Superior temporal gyrus (tissue), 1 donor: ENCODE data around the gene ATAD1.
"Not testable (repeated sequence)": the region's sequence is repeated elsewhere in the genome, so short reads cannot be mapped to it uniquely, and the experiment has no call there.

Source experiments
- DNase-seq: peaks from one replicate; pipeline ENCODE4 v3.0.0-alpha.2; 2016; ENCODE audit errors: extremely low spot score

ATAD1 gene

GRCh38 chr10:87846711-87847110 is 28.7 kb upstream of the ATAD1 start:
- not testable (repeated sequence) for DNase-seq

DNA sequence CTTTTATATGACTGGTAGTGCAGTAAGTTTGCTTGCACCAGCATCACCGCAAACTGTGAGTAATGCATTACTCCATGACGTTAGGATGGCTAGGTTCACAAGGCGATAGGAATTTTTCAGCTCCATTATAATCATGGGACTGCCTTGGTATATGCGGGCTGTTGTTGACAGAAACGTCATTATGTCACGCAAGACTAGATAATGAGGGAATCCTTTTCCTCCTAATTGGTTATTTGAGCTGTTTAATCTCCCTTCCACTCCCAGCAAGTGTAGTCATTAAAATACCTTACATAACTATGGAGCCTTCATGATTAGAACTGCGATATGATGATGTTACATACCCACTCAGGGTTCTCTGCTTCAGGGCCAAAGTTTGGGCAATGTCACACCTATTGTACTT is 28.0 kb upstream of the ATAD1 start:
- DNase-seq, result no peak

GRCh38 chr10:87845624-87845998 is 27.6 kb upstream of the ATAD1 start:
- DNase-seq, result no peak

DNA sequence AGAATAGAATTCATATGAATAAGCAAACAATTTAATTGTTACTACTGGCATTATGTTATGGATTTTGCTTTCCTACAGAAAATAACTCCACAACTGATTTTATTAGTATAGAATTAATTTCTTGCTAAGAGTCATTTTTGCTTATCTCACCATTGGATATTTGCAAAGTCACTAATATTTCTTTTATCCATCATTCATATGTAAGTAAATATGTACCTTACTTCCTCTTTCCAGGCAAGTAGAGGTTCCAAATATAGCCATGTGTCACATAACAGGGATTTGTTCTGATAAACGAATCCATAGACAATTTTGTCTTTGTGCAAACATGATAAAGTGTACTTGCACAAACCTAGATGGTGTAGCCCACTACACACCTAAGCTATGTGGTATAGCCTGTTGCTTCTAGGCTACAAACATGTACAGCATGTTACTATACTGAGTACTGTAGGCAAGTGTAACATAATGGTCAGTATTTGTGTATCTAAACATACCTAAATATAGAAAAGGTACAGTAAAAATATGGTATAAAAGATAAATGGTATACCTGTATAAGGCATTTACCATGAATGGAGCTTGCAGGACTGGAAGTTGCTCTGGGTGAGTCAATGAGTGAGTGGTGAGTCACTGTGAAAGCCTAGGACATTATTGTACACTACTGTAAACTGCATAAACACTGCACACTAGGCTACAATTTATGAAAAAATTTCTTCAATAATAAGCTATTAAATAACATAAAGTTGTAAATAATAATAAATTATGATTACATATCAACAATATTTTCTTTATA is 27.0 kb upstream of the ATAD1 start:
- DNase-seq, result no peak

DNA sequence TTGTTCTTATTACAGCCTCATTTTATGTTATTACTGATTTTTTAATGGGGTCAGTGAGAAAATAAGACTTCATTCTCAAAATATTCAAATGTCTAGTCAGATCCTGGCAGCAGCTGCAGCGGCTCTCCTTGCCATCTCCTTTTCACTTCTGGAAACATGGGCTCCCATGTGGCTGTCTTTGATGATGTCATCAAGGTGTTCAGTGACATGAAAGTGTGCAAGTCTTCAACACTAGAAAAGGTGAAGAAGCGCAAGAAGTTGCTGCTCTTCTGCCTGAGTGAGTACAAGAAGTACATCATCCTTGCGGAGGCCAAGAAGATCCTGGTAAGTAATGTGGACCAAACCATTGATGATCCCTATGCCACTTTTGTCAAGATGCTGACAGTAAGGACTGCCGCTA is 25.7 kb upstream of the ATAD1 start:
- DNase-seq, result no peak

DNA sequence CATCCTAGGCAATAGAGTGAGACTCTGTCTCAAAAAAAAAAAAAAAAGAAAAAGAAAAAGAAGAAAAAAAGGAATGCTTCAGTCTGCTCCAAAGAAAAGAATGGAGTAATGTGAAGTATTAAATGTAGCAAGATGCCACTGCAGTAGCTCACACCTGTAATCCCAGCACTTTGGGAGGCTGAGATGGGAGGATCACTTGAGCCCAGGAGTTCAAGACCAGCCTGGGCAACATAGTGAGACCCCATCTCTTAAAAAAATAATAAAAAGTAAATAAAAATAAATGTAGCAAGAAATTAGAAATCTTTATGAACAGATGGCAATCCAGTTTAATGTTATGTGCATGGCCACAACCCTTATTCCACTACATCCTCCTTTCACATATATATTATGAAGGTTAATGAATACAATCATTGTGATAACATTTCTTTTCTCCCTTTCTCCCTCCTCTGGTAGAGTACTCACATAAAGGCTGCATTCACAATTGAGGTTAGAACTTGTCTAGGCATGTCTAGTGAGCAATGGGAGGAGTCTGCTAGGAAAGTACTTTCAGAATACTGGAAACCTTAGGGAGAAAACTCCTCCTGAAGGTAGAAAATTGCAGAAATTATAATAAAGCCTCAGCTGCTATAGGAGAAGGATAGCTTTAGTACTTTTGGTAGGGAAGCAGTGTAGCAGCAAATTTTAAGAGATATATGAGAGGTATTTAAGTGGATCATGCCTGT is 24.9 kb upstream of the ATAD1 start:
- DNase-seq, result no peak

DNA sequence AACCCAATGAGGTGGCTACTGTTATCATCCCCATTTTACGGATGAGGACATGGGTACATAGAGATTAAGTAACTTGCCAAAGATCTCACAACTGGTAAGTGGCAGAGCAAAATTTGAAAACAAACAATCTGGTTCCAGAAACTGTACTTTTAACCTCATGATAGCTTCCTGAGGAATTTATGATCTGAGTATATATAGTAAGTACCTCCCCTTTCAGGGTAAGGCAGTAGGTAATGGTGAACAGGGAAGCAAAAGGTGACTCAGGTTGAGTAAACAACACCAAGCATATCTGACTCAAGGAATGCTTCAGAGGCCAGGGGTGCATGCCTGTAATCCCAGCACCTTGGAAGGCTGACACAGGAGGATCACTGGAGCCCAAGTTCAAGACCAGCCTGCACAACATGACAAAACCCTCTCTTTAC is 24.2 kb upstream of the ATAD1 start:
- no peak for DNase-seq

DNA sequence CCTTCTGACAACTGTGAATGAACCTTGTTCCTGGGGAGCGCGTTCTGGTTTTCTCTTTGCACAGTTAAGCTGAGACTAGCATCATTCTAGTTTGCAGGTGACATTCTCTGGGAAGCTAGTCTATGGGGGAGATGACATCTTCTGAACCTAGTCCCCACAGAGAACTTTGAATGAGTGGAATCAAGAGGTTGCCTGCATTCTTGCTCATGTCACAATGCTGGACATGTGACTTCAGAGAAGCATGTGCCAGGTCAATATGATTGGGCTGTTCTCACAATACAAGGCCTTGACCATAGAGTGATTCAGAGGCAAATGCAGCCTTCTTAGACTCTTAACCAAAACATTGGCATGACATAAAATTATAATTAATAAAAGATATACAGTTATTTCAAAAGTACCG is 23.2 kb upstream of the ATAD1 start:
- no peak for DNase-seq

DNA sequence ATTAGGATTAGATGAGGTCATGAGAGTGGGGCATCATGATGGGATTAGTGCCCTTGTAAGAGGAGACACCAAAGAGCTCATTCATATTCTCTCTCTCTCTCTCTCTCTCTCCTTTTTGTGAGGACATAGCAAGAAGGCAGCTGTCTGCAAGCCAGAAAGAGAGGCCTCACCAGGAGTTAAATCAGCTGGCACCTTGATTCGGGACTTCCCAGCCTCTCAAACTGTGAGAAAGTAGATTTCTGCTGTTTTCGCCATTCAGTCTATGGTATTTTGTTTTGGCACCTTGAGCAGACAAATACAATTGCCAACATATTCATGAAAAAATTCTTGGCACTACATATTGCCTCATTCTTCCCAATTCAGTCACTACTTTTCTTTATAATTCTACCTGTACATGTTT is 20.6 kb upstream of the ATAD1 start:
- DNase-seq, result no peak

GRCh38 chr10:87837445-87837844 is 19.4 kb upstream of the ATAD1 start:
- DNase-seq, result no peak

- no peak for DNase-seq
These were observed 18.1 kb upstream of the ATAD1 start for GRCh38 chr10:87836098-87836497.

DNA sequence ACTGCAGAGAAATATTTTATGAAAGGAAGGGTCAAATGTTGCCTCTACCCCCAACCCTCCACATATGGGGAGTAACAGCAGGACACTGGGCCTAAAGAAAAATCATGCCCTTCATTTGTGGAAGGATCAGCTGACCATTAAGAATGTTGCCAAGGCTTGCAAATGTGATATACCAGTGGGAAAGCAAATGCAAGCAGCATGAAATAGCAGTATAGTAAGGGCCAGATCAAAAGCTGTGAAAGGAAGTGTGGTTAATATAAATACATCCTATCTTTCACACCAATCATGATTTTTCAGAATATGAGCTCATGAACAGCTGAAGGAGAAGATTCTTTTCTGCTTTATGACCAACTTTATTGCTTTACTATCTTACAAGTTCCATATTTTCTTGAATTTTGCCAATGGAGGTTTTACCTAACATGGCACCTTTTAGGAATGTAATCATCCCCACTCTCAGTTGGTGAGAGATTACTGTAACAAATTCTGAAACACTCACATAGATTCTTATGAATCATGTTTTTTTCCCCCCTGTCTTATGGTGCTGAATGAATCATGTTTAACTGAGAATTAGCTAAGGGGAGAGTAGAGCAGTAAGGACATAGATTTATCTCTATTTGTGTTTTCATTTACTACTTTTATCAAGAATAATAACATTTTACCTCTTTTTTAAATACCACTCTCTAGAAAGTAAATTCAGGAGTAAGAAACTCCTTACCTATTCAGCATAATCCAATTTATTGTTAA is 12.1 kb upstream of the ATAD1 start:
- DNase-seq, result no peak

- DNase-seq, result not testable (repeated sequence)
These were observed 11.0 kb upstream of the ATAD1 start for GRCh38 chr10:87829051-87829450.

DNA sequence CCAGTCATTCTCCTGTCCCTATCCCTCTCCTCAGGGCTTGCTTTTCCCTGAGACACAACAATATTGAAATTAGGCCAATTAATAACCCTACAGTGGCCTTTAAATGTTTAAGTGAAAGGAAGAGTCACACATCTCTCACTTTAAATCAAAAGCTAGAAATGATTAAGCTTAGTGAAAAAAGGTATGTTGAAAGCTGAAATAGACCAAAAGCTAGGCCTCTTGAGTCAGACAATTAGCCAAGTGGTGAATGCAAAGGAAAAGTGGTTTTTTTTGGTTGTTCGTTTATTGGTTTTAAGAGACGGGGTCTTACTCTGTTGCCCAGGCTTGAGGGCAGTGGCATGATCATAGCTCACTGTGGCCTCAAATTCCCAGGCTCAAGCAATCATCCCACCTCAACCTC is 9.7 kb upstream of the ATAD1 start:
- no peak for DNase-seq

DNA sequence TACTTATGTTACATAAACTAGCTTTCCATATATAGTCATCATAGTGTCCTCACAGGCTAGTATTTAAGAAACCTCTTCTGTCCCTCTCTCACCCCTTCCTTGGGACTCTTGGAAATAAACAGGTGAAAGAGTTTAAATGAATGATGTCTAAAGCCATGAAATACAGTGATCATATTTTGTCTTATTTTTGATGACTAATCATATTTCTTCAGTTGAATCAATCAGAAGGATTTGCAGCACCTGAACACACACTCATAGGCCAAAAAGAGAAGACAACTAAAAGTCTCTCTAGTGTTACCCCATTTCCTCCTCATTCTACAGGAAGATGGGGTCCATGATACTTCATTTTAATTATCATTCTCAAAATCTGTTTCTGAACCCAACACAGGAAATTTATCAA is 8.6 kb upstream of the ATAD1 start:
- DNase-seq, result no peak

GRCh38 chr10:87819289-87819585 is 1.2 kb upstream of the ATAD1 start:
- DNase-seq, result no peak

- peak; percentile 53 for DNase-seq
These were observed 671 bp upstream of the ATAD1 start for GRCh38 chr10:87818505-87819288.

DNA sequence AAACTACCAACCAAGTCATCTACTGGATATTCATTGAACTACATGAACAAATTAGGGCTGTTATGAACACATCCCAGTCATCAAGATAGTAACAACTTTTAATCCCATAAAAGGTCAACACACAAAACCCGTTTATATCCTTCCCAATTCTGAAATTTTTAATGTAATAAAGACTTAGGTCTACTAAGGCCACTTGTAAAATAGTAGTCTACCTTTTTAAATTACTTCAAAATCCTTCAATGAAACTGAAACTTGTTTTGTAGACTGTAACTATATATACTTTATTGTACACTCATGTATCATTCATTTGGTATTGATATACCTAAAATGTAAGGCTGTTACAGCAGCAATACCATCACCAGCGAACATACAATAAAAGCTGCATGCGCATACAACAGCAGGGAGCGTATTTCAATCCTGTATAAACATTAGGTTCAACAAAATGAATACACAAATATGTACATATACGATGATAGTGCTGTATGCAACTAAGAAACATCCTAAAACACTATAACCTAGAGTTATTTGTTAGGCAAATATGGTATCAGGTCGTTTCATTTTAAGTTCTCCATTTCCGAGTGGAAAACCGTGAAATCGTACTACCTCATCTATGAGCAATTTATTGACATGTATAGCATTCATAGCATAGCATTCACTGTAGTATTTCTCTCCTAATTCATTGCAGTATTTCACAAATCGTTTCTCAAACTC is 973 bp downstream of the ATAD1 start:
- DNase-seq, result peak; percentile 13

DNA sequence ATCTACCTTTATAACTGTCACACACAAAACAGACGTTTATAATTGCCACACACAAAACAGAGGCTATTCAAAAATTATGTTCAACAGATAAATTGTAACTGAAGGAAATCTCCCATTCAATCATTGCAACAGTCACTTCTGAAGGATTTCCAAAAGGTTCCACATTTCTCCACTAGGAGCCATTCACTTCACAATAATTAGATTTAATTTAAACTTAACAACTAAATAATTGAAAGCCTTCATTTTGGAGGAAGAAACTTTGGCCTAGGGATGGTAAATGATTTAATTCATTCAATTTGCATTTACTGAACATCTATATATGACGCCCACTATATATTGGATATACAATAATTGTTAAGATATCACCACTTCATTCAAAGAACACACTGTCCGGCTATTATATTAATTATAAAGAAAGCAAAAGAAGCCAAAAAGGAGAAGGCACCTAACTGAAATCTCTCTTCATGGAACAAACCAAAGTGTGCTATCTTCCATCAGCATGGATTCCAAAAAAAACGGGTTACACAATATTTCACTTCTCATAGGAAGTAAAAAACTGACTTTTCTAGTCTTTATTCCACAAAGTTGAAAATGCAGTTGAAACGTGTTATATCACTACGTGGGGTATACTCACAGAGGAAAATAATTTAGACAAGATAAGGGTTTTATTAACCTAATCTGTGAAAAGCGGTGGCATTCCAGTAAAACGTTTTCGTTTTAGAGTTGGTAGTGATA is 1.7 kb downstream of the ATAD1 start:
- DNase-seq, result no peak

- no peak for DNase-seq
These were observed 13.0 kb downstream of the ATAD1 start for GRCh38 chr10:87804939-87805569.
